Measurements from ENCODE around the gene ADAMTSL3. TPM values are rescaled to one million over a fixed set of nuclear protein-coding genes. Genes with fewer than 3 reads are reported as not detected.

The ADAMTSL3 gene
- total and polyA plus RNA-seq, 2 donors (not counting 1 experiment from before 2014, with no cell fraction given): 0.01 TPM; not detected in 1

GRCh38 chr15:83709811-83710210 is 55.9 kb downstream of the ADAMTSL3 start:
- H3K4me3 Mint-ChIP-seq: no peak overlapping the region
- no peak for TF ChIP-seq CTCF (IDR thresholded peaks at IDR 0.05)
- TF ChIP-seq EZH2 (IDR thresholded peaks at IDR 0.05; ENCODE audit: borderline replicate concordance, insufficient read depth, low read depth, low read length, poor library complexity, severe bottlenecking): no peak
- ATAC-seq (ENCODE audit: low read depth) (no peak), DNase-seq (no peak)
- 60% methylated on average over 1 of the region's 3 CpGs for whole genome bisulfite sequencing (ENCODE audit: insufficient coverage)
- ChIA-PET CTCF (no interaction called here), POLR2A (no interaction called here)
- H3K9ac ChIP-seq (ENCODE audit: low read length): no peak overlapping the region
- intact Hi-C loops (cut with micrococcal nuclease): no loop called here
- H3K4me2 ChIP-seq (replicated peaks; ENCODE audit: low read depth, low read length, poor library complexity, severe bottlenecking): no peak overlapping the region
- H4K20me1 ChIP-seq (ENCODE audit: control insufficient read depth, insufficient read depth, low read length, poor library complexity, severe bottlenecking): no peaks in the 10 kb centered on the region
- no peaks in the 10 kb centered on the region for H3K79me2 ChIP-seq (ENCODE audit: control insufficient read depth, insufficient read depth, low read length)
- H3K9me3 Mint-ChIP-seq (ENCODE audit: insufficient read depth): no peaks in the 10 kb centered on the region
- peaks cover 0 to 3% (median 0%) of the 10 kb centered on the region in 3 donors for H3K9me3 ChIP-seq (ENCODE audit: control extremely low read depth in 1 of 3, control insufficient read depth in 2 of 3, insufficient read depth in 1 of 3, low read length in 2 of 3)
- no peaks in the 10 kb centered on the region for H3K27me3 Mint-ChIP-seq
- H3K36me3 ChIP-seq (replicated peaks in 1 of 2; ENCODE audit: control extremely low read depth in 1 of 2, control insufficient read depth in 1 of 2, extremely low read depth in 1 of 2, insufficient read depth in 2 of 2, low read length in 1 of 2): no peaks in the 10 kb centered on the region
- H3K27ac Mint-ChIP-seq: no peak overlapping the region
- no peak overlapping the region for H3K27ac ChIP-seq (ENCODE audit: low read length in 2 of 2)
- H3K4me1 Mint-ChIP-seq: no peaks in the 10 kb centered on the region
- H3K27me3 ChIP-seq (replicated peaks in 1 of 4; ENCODE audit: control extremely low read depth in 1 of 4, control insufficient read depth in 3 of 4, insufficient read depth in 4 of 4, low read length in 3 of 4): no peaks in the 10 kb centered on the region
- no peaks in the 10 kb centered on the region for H3K4me1 ChIP-seq (ENCODE audit: control insufficient read depth in 2 of 2, insufficient read depth in 2 of 2, low read length in 2 of 2)
- H2AFZ ChIP-seq (ENCODE audit: insufficient read depth, low read depth, low read length, poor library complexity, severe bottlenecking): no peak overlapping the region
- no peak overlapping the region for H3K4me3 ChIP-seq (ENCODE audit: control extremely low read depth in 1 of 5, extremely low read depth in 1 of 5, insufficient read depth in 1 of 5, low read depth in 2 of 5, low read length in 4 of 5)

- Mint-ChIP-seq H3K27ac (no peak overlapping the region), H3K4me3 (no peak overlapping the region), H3K9me3 (ENCODE audit: insufficient read depth) (no peaks in the 10 kb centered on the region), H3K27me3 (no peaks in the 10 kb centered on the region), H3K4me1 (no peaks in the 10 kb centered on the region)
- ChIA-PET CTCF (no interaction called here), POLR2A (no interaction called here)
- DNase-seq (no peak), ATAC-seq (ENCODE audit: low read depth) (no peak)
- no peaks in the 10 kb centered on the region for H4K20me1 ChIP-seq (ENCODE audit: control insufficient read depth, insufficient read depth, low read length, poor library complexity, severe bottlenecking)
- H3K79me2 ChIP-seq (ENCODE audit: control insufficient read depth, insufficient read depth, low read length): no peaks in the 10 kb centered on the region
- no peak overlapping the region for H2AFZ ChIP-seq (ENCODE audit: insufficient read depth, low read depth, low read length, poor library complexity, severe bottlenecking)
- H3K36me3 ChIP-seq (replicated peaks in 1 of 2; ENCODE audit: control extremely low read depth in 1 of 2, control insufficient read depth in 1 of 2, extremely low read depth in 1 of 2, insufficient read depth in 2 of 2, low read length in 1 of 2): no peaks in the 10 kb centered on the region
- H3K27me3 ChIP-seq (replicated peaks in 1 of 4; ENCODE audit: control extremely low read depth in 1 of 4, control insufficient read depth in 3 of 4, insufficient read depth in 4 of 4, low read length in 3 of 4): peaks cover 0 to 2% (median 0%) of the 10 kb centered on the region in 4 experiments
- TF ChIP-seq CTCF (IDR thresholded peaks at IDR 0.05) (no peak), EZH2 (IDR thresholded peaks at IDR 0.05; ENCODE audit: borderline replicate concordance, insufficient read depth, low read depth, low read length, poor library complexity, severe bottlenecking) (no peak)
- H3K4me3 ChIP-seq (ENCODE audit: control extremely low read depth in 1 of 5, extremely low read depth in 1 of 5, insufficient read depth in 1 of 5, low read depth in 2 of 5, low read length in 4 of 5): no peak overlapping the region
- no peaks in the 10 kb centered on the region for H3K4me1 ChIP-seq (ENCODE audit: control insufficient read depth in 2 of 2, insufficient read depth in 2 of 2, low read length in 2 of 2)
- no peak overlapping the region for H3K4me2 ChIP-seq (replicated peaks; ENCODE audit: low read depth, low read length, poor library complexity, severe bottlenecking)
- H3K9me3 ChIP-seq (ENCODE audit: control extremely low read depth in 1 of 3, control insufficient read depth in 2 of 3, insufficient read depth in 1 of 3, low read length in 2 of 3): peaks cover 0 to 3% (median 0%) of the 10 kb centered on the region in 3 donors
- no peak overlapping the region for H3K27ac ChIP-seq (ENCODE audit: low read length in 2 of 2)
- intact Hi-C loops (cut with micrococcal nuclease): no loop called here
- no peak overlapping the region for H3K9ac ChIP-seq (ENCODE audit: low read length)
These were observed 56.5 kb downstream of the ADAMTSL3 start for GRCh38 chr15:83710452-83710851.
